Prostate gland (tissue), 2 donors: Measurements from ENCODE around the gene MAPK6. TPM values are rescaled to one million over a fixed set of nuclear protein-coding genes. Genes with fewer than 3 reads are reported as not detected.
A peak's percentile ranks its signal among the peaks of the same experiment; 100 is the strongest.

ENCODE experiments used
- DNase-seq: peaks from one replicate; pipeline ENCODE4 v3.0.0-alpha.2; 2019; ENCODE audit warnings: low spot score
- H3K27ac ChIP-seq, 2 donors: fragments of 200-600 bp; sonication (generic); 2 replicates each; pipeline ENCODE4 v1.5.1; 2017 to 2019
- H3K27me3 ChIP-seq: fragments of 200-600 bp; sonication (generic); replicated peaks from 2 replicates; pipeline ENCODE4 v1.5.1; 2019; ENCODE audit not compliant: insufficient read depth
- H3K36me3 ChIP-seq, 2 donors: fragments of 200-600 bp; sonication (generic); 1 replicate in 1 of 2; 2 replicates in 1 of 2; pipeline versions ENCODE4 v1.5.1 to v1.8.1; 2017 to 2019
- H3K4me1 ChIP-seq: fragments of 200-600 bp; sonication (generic); replicated peaks from 2 replicates; pipeline ENCODE4 v1.5.1; 2019
- H3K4me3 ChIP-seq, 2 donors: fragments of 200-600 bp; sonication (generic); 2 replicates each; pipeline ENCODE4 v1.5.1; 2017 to 2019
- H3K9me3 ChIP-seq: fragments of 200-600 bp; sonication (generic); 2 replicates; pipeline ENCODE4 v1.5.1; 2017
- CTCF ChIP-seq, 4 experiments: fragments of 200-600 bp in 2 of 4; fragments of 450-650 bp in 2 of 4; sonication (generic) in 2 of 4; IDR thresholded peaks; 1 replicate in 3 of 4; 2 replicates in 1 of 4; pipeline ENCODE4 v1.5.1; 2016 to 2019; ENCODE audit warnings: antibody characterized with exemption in 4 of 4, mild to moderate bottlenecking in 2 of 4, moderate library complexity in 2 of 4
- POLR2A ChIP-seq: fragments of 450-650 bp; IDR thresholded peaks from one replicate; pipeline ENCODE4 v1.6.1; 2016; ENCODE audit warnings: antibody characterized with exemption, mild to moderate bottlenecking
- POLR2AphosphoS5 ChIP-seq: sonication (generic); formaldehyde crosslinking; IDR thresholded peaks from one replicate; pipeline ENCODE4 v1.6.1; 2017; ENCODE audit warnings: antibody characterized with exemption
- WGBS: methylation state at CpG from one replicate; pipeline ENCODE4 v1.1.5; 2018; 5-methylcytosine and 5-hydroxymethylcytosine counted together
- intact Hi-C: fragments of 100-400 bp; cut with DNase I; formaldehyde crosslinking; loops from one replicate; pipeline ENCODE4 v1.14.2; 2022
- total RNA-seq, 2 donors: library from RNA; depleted of rRNA; stranded (reverse); fragments of >200 nt; gene quantifications; one replicate each; pipeline ENCODE4 v1.1.0, GENCODE V29; 2016

MAPK6 gene
- total RNA-seq, 2 donors from 2014 or later, result 22.1 to 23.8 TPM

GRCh38 chr15:52107238-52107637 is 88.2 kb downstream of the MAPK6 start:
- 97% methylated on average over 6 of the region's 6 CpGs for WGBS
- H3K27me3 ChIP-seq, result no peaks in the 10 kb centered on the region
- no peak for DNase-seq

GRCh38 chr15:52109559-52110451 is 90.8 kb downstream of the MAPK6 start:
- intact Hi-C loops, result no loop called here
- WGBS, result 74% methylated on average over 5 of the region's 5 CpGs
- Histone ChIP-seq H3K27me3 (no peaks in the 10 kb centered on the region), H3K4me3 (no peak overlapping the region), H3K4me1 (no peaks in the 10 kb centered on the region), H3K27ac (no peak overlapping the region), H3K36me3 (no peaks in the 10 kb centered on the region), H3K9me3 (no peaks in the 10 kb centered on the region)
- TF ChIP-seq POLR2AphosphoS5 (no peak), POLR2A (no peak), CTCF (IDR thresholded peaks at IDR 0.05) (no peak)
- DNase-seq, result no peak

More at GRCh38 chr15:52107238-52107637, 88.2 kb downstream of the MAPK6 start:
- H3K4me3 ChIP-seq, result no peak overlapping the region
- H3K27ac ChIP-seq, result no peak overlapping the region
- no peak for TF ChIP-seq CTCF (IDR thresholded peaks at IDR 0.05)
- TF ChIP-seq POLR2AphosphoS5, result no peak
- no peak for TF ChIP-seq POLR2A
- intact Hi-C loops, result no loop called here
- no peaks in the 10 kb centered on the region for H3K36me3 ChIP-seq
- H3K4me1 ChIP-seq, result no peaks in the 10 kb centered on the region
- no peaks in the 10 kb centered on the region for H3K9me3 ChIP-seq

GRCh38 chr15:52111517-52112202 is 92.6 kb downstream of the MAPK6 start:
- H3K4me3 ChIP-seq, result peak overlapping the region; percentile 29 to 34
- H3K27me3 ChIP-seq, result no peaks in the 10 kb centered on the region
- TF ChIP-seq POLR2AphosphoS5, result no peak
- H3K27ac ChIP-seq, result peak overlapping the region in 1 of 2 donors; percentile 36
- no peaks in the 10 kb centered on the region for H3K36me3 ChIP-seq
- H3K9me3 ChIP-seq, result no peaks in the 10 kb centered on the region
- no peaks in the 10 kb centered on the region for H3K4me1 ChIP-seq
- intact Hi-C loops, result no loop called here
- DNase-seq, result no peak
- WGBS, result 47% methylated on average over 32 of the region's 32 CpGs

- TF ChIP-seq POLR2AphosphoS5 (no peak), CTCF (IDR thresholded peaks at IDR 0.05) (peak in 2 of 4 experiments; percentile 7 to 29)
- Histone ChIP-seq H3K36me3 (no peaks in the 10 kb centered on the region), H3K9me3 (no peaks in the 10 kb centered on the region), H3K4me1 (no peaks in the 10 kb centered on the region), H3K27me3 (no peaks in the 10 kb centered on the region), H3K4me3 (peak overlapping the region; percentile 29 to 34), H3K27ac (peak overlapping the region; percentile 36)
- intact Hi-C loops, result no loop called here
- WGBS, result 3% methylated on average over 48 of the region's 61 CpGs
- DNase-seq, result peak; percentile 35
These were observed 93.3 kb downstream of the MAPK6 start for GRCh38 chr15:52112203-52112750.

GRCh38 chr15:52113235-52113634 is 94.2 kb downstream of the MAPK6 start:
- Histone ChIP-seq H3K27me3 (no peaks in the 10 kb centered on the region), H3K27ac (no peak overlapping the region), H3K36me3 (no peaks in the 10 kb centered on the region), H3K4me3 (no peak overlapping the region), H3K4me1 (no peaks in the 10 kb centered on the region), H3K9me3 (no peaks in the 10 kb centered on the region)
- WGBS, result 89% methylated on average over 3 of the region's 3 CpGs
- TF ChIP-seq POLR2AphosphoS5, result no peak
- no peak for DNase-seq
- intact Hi-C loops, result no loop called here
